GM12878 (cell line): Measurements from ENCODE around the gene SMC3. TPM values are rescaled to one million over a fixed set of nuclear protein-coding genes. Genes with fewer than 3 reads are reported as not detected.

Source experiments
- ATAC-seq: fragments of 200-7000 bp; cut with Tn5 transposase; 3 replicates; pipeline ENCODE4 v1.9.1; 2020; ENCODE audit warnings: mild to moderate bottlenecking, moderate library complexity
- BruUV-seq: library from RNA; stranded (reverse); fragments of 400-500 nt; replicated peaks from 2 replicates; lab custom pipeline; 2021; lab: Mats Ljungman, UMichigan
- CTCF ChIA-PET: fragments of 300-600 bp; sonication (Branson Sonifier 250); formaldehyde crosslinking; extraction: SDS; loops from one replicate; lab custom pipeline; 2021; ENCODE audit warnings: inconsistent platforms; lab: Yijun Ruan, JAX
- POLR2A ChIA-PET: fragments of 350-600 bp; formaldehyde crosslinking; extraction: SDS; loops from one replicate; lab custom pipeline; 2021; ENCODE audit warnings: inconsistent platforms; lab: Charles Lee
- RAD21 ChIA-PET: fragments of 300-600 bp; sonication (Branson Sonifier 250); formaldehyde crosslinking; loops from one replicate; lab custom pipeline; 2023; ENCODE audit warnings: antibody characterized with exemption; ENCODE audit not compliant: unreplicated experiment; lab: Charles Lee
- SMC1A ChIA-PET: fragments of 300-600 bp; sonication (Branson Sonifier 250); formaldehyde crosslinking; loops from one replicate; lab custom pipeline; 2023; ENCODE audit not compliant: unreplicated experiment, uncharacterized antibody; lab: Charles Lee
- DNase-seq: peaks from one replicate; pipeline ENCODE4 v3.0.0-alpha.2; 2011; ENCODE audit warnings: low read depth, low spot score
- FAIRE-seq: peaks from 3 replicates; lab custom pipeline; 2011; peaks lifted over from hg19 to GRCh38; lab: Jason Lieb, UNC
- H2AFZ ChIP-seq: 2 replicates; pipeline ENCODE4 v1.6.0; 2011; ENCODE audit warnings: low read depth, low read length, control low read depth; ENCODE audit not compliant: control insufficient read depth
- H3K27ac ChIP-seq: 2 replicates; pipeline ENCODE4 v1.5.1; 2011; ENCODE audit warnings: control low read depth; ENCODE audit not compliant: control insufficient read depth, insufficient read depth
- H3K27me3 ChIP-seq, 2 experiments: replicated peaks in 1 of 2; 2 replicates each; pipeline versions ENCODE4 v1.6.0 to v1.6.1; 2011; ENCODE audit warnings: low read length in 1 of 2; ENCODE audit not compliant: control insufficient read depth in 2 of 2, insufficient read depth in 2 of 2
- H3K36me3 ChIP-seq, 2 experiments: 2 replicates each; pipeline ENCODE4 v1.5.1; 2011; ENCODE audit warnings: low read length in 1 of 2; ENCODE audit not compliant: control insufficient read depth in 2 of 2, insufficient read depth in 2 of 2
- H3K4me1 ChIP-seq: 2 replicates; pipeline ENCODE4 v1.6.1; 2011; ENCODE audit warnings: mild to moderate bottlenecking, low read length, moderate library complexity, mixed read lengths; ENCODE audit not compliant: control insufficient read depth, insufficient read depth
- H3K4me2 ChIP-seq: 2 replicates; pipeline ENCODE4 v1.6.0; 2011; ENCODE audit warnings: control low read depth; ENCODE audit not compliant: control insufficient read depth, insufficient read depth
- H3K4me3 ChIP-seq: fragments of 200-600 bp; sonication (generic); 2 replicates; pipeline ENCODE4 v1.5.1; 2016
- H3K79me2 ChIP-seq: 2 replicates; pipeline ENCODE4 v1.6.0; 2011; ENCODE audit warnings: low read length; ENCODE audit not compliant: control insufficient read depth, insufficient read depth
- H3K9ac ChIP-seq: 2 replicates; pipeline ENCODE4 v1.8.0; 2011; ENCODE audit warnings: low read length, control low read depth, mixed read lengths; ENCODE audit not compliant: control insufficient read depth, insufficient read depth
- H3K9me3 ChIP-seq: replicated peaks from 3 replicates; pipeline ENCODE4 v1.5.1; 2011; ENCODE audit warnings: mild to moderate bottlenecking, low read length; ENCODE audit not compliant: control insufficient read depth, insufficient read depth
- H4K20me1 ChIP-seq: 2 replicates; pipeline ENCODE4 v1.6.0; 2011; ENCODE audit not compliant: control insufficient read depth, insufficient read depth
- JUNB ChIP-seq: IDR thresholded peaks from 2 replicates; pipeline ENCODE4 v1.6.1; 2016; ENCODE audit warnings: antibody characterized with exemption, mild to moderate bottlenecking
- SREBF1 ChIP-seq: IDR thresholded peaks from 2 replicates; pipeline ENCODE4 v1.6.1; 2012; ENCODE audit warnings: mild to moderate bottlenecking, low read length
- WGBS: methylation state at CpG from one replicate; pipeline ENCODE4 v1.1.6; 2016; ENCODE audit warnings: low lambda C conversion rate; ENCODE audit not compliant: insufficient replicate concordance, insufficient coverage; ENCODE audit errors: missing lambda C conversion rate; 5-methylcytosine and 5-hydroxymethylcytosine counted together
- in situ Hi-C: fragments of 300-500 bp; cut with MboI; formaldehyde crosslinking; loops from 9 replicates; pipeline ENCODE4 v1.14.3; 2018; ENCODE audit warnings: mixed read lengths
- intact Hi-C: fragments of 100-400 bp; cut with micrococcal nuclease; formaldehyde crosslinking; loops from one replicate; pipeline ENCODE4 v1.14.2; 2022; ENCODE audit not compliant: unreplicated experiment
- polyA plus RNA-seq, 11 experiments: library from polyadenylated mRNA; depleted of rRNA in 4 of 11; unstranded in 6 of 11; stranded (reverse) in 5 of 11; fragments of >200 nt; fragmentation: Nextera tagmentation in 4 of 11; fragmentation: Illumina TruSeq in 1 of 11; extraction: Ambion mirVana in 4 of 11; extraction: Trizol in 1 of 11; gene quantifications; 1 replicate in 1 of 11; 2 replicates in 10 of 11; pipeline versions ENCODE4 v1.2.1 to v1.2.3, GENCODE V29; 2011 to 2016; ENCODE audit warnings: inconsistent platforms in 2 of 11, missing spikeins in 2 of 11, low read depth in 1 of 11
- total RNA-seq, 4 experiments: library from RNA; depleted of rRNA in 3 of 4; stranded (reverse); fragments of >200 nt in 3 of 4; fragmentation: Illumina TruSeq in 1 of 4; extraction: Trizol in 1 of 4; gene quantifications; 2 replicates each; pipeline versions ENCODE4 v1.2.1 to v1.2.3, GENCODE V29; 2013 to 2021
- TF ChIP-seq, protein P1 (sequence below): fragments of 450-650 bp; IDR thresholded peaks from 2 replicates; pipeline ENCODE4 v1.6.1; 2017; ENCODE audit warnings: antibody characterized with exemption, mild to moderate bottlenecking, moderate library complexity

Gene SMC3
- total and polyA plus RNA-seq, 10 of the 15 experiments (the other 5 are each of a cell fraction or from before 2014, with no cell fraction given), result 30.4 to 123 (median 48.3) TPM

DNA sequence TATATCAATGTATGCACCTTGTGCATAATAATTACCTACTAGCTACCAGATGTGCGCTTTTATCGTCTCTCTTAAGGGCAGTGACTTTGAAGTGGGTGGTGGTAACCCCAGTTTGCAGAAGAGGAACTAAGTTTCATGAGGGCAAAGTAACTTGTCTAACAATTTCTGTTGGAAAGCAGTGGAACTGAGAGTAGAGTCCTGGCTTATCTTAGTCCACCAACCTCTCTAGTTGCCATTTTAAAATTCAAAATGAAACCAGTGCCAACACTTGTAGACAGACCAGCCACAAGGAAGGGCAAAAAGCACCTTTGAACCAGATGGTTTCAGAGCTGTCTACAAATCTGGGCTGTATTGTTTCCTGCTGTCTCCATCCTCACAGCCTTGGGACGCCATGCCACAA lies 44.6 kb downstream of the SMC3 start (continued):
- TF ChIP-seq, protein P1, sequence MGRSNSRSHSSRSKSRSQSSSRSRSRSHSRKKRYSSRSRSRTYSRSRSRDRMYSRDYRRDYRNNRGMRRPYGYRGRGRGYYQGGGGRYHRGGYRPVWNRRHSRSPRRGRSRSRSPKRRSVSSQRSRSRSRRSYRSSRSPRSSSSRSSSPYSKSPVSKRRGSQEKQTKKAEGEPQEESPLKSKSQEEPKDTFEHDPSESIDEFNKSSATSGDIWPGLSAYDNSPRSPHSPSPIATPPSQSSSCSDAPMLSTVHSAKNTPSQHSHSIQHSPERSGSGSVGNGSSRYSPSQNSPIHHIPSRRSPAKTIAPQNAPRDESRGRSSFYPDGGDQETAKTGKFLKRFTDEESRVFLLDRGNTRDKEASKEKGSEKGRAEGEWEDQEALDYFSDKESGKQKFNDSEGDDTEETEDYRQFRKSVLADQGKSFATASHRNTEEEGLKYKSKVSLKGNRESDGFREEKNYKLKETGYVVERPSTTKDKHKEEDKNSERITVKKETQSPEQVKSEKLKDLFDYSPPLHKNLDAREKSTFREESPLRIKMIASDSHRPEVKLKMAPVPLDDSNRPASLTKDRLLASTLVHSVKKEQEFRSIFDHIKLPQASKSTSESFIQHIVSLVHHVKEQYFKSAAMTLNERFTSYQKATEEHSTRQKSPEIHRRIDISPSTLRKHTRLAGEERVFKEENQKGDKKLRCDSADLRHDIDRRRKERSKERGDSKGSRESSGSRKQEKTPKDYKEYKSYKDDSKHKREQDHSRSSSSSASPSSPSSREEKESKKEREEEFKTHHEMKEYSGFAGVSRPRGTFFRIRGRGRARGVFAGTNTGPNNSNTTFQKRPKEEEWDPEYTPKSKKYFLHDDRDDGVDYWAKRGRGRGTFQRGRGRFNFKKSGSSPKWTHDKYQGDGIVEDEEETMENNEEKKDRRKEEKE, result no peak

DNA sequence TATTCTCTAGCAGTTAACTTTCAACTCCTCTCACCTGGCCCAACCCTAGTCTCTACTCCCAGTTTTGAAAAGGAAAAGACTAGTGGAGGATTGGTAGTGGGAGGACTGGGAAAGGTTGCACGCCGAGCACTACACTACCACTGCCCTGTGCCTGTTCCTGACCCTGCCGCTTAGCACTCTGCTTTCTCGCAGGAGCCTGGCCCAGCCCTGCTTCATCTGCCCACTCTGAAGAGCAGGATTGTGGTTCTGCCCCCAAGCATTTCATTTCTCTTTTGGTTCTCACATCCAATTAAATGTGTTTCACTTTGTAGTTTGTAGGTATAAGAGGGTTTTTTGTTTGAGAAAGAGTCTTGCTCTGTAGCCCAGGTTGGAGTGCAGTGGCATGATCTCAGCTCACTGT lies 45.1 kb downstream of the SMC3 start:
- peak overlapping the region; percentile 44 for H3K27ac ChIP-seq
- H3K27me3 ChIP-seq, result no peaks in the 10 kb centered on the region
- FAIRE-seq (no peak), DNase-seq (peak; percentile 23), ATAC-seq (peak; percentile 11)
- H3K9ac ChIP-seq, result no peak overlapping the region
- in situ Hi-C loops (loop anchor here (25.0 kb wide), 1 partner anchor 1525 kb away; no protein-coding TSS in a partner anchor), intact Hi-C loops (loop anchor here (5.0 to 10.0 kb wide), 3 partner anchors 190 to 402 kb away; no protein-coding TSS in a partner anchor)
- RAD21 ChIA-PET, result interaction anchor here (1.0 to 3.1 kb wide), 9 partner anchors 8 to 340 kb away, joined by 3 to 50 read pairs (median 5); partner anchors contain the start of gene SMNDC1
- H4K20me1 ChIP-seq, result no peaks in the 10 kb centered on the region
- CTCF ChIA-PET, result interaction anchor here (0.5 to 8.0 kb wide), 6 partner anchors 26 to 306 kb away, joined by 4 to 141 read pairs (median 5); no protein-coding TSS in a partner anchor
- no peaks in the 10 kb centered on the region; the same call in 2 of the 3 replicates for H3K9me3 ChIP-seq
- POLR2A ChIA-PET, result interaction anchor here (0.5 kb wide), 1 partner anchor 286 kb away, joined by 3 read pairs; no protein-coding TSS in a partner anchor
- H3K79me2 ChIP-seq, result no peaks in the 10 kb centered on the region
- no peak overlapping the region for H3K4me3 ChIP-seq
- no peaks in the 10 kb centered on the region for H3K36me3 ChIP-seq
- H2AFZ ChIP-seq, result no peak overlapping the region
- TF ChIP-seq JUNB (no peak), SREBF1 (0 out of 2 replicates have a peak, but pooled peaks have one; percentile 5)
- H3K4me1 ChIP-seq, result peaks cover 33% of the 10 kb centered on the region
- WGBS, result 65% methylated on average over 4 of the region's 4 CpGs
- no TSS peak for BruUV-seq
- peak overlapping the region; percentile 58 for H3K4me2 ChIP-seq
- SMC1A ChIA-PET, result interaction anchor here (1.1 to 6.9 kb wide), 13 partner anchors 10 to 1525 kb away, joined by 3 to 98 read pairs (median 5); no protein-coding TSS in a partner anchor
